Measurements from ENCODE around the gene HYI. TPM values are rescaled to one million over a fixed set of nuclear protein-coding genes. Genes with fewer than 3 reads are reported as not detected.

HYI gene
- total RNA-seq, 1 experiment from 2014 or later = 55.3 TPM

DNA sequence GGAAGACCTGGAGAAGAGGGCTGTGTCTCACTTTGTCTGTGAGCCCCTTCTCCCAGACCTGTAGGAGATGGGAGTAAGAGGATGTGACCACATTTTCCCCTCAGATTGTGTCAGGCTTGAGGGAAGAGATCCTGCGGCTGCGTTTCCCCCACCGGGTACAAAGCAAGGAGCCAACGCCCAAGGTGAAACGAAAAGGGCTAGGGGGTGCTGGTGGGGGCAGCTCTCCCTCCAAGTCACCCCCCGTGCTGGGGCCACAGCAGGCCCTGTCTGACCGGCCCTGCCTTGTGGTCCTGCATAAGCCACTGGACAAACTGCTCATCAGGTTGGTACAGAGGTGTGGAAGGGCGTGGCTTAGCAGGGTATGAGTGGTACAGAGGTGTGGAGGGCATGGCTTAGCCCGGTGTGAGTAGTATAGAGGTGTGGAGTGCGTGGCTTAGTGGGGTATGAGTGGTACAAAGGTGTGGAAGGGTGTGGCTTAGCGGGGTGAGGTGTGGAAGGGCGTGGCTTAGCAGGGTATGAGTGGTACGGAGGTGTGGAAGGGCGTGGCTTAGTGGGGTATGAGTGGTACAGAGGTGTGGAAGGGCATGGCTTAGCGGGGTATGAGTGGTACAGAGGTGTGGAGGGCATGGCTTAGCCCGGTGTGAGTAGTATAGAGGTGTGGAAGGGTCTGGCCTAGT lies 30.6 kb downstream of the HYI start:
- BruUV-seq (replicated peaks) = no TSS peak
- no peak overlapping the region for H3K4me3 ChIP-seq (ENCODE audit: low read depth in 2 of 2, low read length in 2 of 2)
- no peak overlapping the region for H3K27ac ChIP-seq (ENCODE audit: low read length)
- in situ Hi-C loops (cut with HindIII; ENCODE audit: low pct_unique_long_range_greater_than_20kb, low sequenced_read_pairs) = no loop called here
- H3K9me3 ChIP-seq (ENCODE audit: control insufficient read depth, insufficient read depth, low read depth, low read length) = no peaks in the 10 kb centered on the region
- H3K27me3 ChIP-seq (ENCODE audit: control insufficient read depth, insufficient read depth, low read length) = no peaks in the 10 kb centered on the region
- H3K36me3 ChIP-seq (ENCODE audit: control insufficient read depth, insufficient read depth, low read length) = peaks cover 2% of the 10 kb centered on the region; the same call in 1 of the 2 replicates
- intact Hi-C loops (cut with micrococcal nuclease; ENCODE audit: unreplicated experiment) = no loop called here
- DNase-seq (ENCODE audit: low read depth, low spot score) (no peak), ATAC-seq (no peak)
- no peak for TF ChIP-seq POLR2AphosphoS5 (IDR thresholded peaks at IDR 0.05; ENCODE audit: low read depth, low read length)
- TF ChIP-seq TCF7L2 (IDR thresholded peaks at IDR 0.05; ENCODE audit: low read depth, low read length) = no peak
- TF ChIP-seq CTCF (IDR thresholded peaks at IDR 0.05) = no peak
- CTCF ChIA-PET = no interaction called here
- H3K4me1 ChIP-seq (ENCODE audit: control insufficient read depth, insufficient read depth, low read length) = no peaks in the 10 kb centered on the region
- POLR2A ChIA-PET = no interaction called here

DNA sequence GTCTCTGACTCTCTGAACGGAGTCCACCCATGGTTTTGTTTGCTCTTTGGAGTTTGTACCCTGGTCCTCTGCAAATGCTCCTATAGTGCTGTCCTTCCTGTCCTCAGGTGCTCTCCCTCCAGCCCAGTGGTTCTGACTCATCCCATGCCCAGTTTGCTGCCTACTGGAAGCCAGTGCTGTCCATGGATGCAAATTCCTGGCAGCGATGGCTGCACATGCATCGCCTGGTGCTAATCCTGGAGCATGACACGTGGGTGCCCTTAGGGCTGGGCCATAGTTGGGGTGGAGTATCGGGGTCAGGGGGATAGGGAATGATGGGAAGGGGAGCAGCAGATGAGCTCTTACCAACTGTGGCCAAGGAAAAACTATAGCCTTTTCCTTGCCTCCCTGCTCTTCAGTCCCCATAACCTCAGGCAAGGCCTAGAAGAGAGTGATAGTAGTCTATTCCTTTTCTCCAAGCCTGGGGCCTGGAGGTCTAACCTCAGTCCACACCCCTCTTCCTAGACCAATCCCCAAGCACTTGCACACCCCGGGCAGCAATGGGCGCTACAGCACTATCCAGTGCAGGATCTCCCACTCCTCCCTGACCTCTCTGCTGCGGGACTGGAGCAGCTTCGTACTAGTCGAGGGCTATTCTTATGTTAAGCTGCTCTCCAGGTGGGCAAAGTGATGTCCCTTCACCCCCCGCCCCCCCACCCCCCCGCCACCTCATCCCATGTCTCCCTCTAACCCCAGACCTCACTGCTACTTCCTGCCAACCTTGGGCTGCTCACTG lies 31.6 kb downstream of the HYI start:
- in situ Hi-C loops (cut with HindIII; ENCODE audit: low pct_unique_long_range_greater_than_20kb, low sequenced_read_pairs) = no loop called here
- intact Hi-C loops (cut with micrococcal nuclease; ENCODE audit: unreplicated experiment) = no loop called here
- TF ChIP-seq CTCF (IDR thresholded peaks at IDR 0.05) (no peak), TCF7L2 (IDR thresholded peaks at IDR 0.05; ENCODE audit: low read depth, low read length) (no peak), SIN3A (IDR thresholded peaks at IDR 0.05; ENCODE audit: borderline replicate concordance, insufficient read depth, low read depth, low read length) (no peak), REST (IDR thresholded peaks at IDR 0.05; ENCODE audit: insufficient read depth in 1 of 2, low read depth in 2 of 2, low read length in 1 of 2) (no peak), POLR2AphosphoS5 (IDR thresholded peaks at IDR 0.05; ENCODE audit: low read depth, low read length) (no peak)
- no TSS peak for BruUV-seq (replicated peaks)
- H3K4me1 ChIP-seq (ENCODE audit: control insufficient read depth, insufficient read depth, low read length) = no peaks in the 10 kb centered on the region
- H3K9me3 ChIP-seq (ENCODE audit: control insufficient read depth, insufficient read depth, low read depth, low read length) = no peaks in the 10 kb centered on the region
- ATAC-seq (no peak), DNase-seq (ENCODE audit: low read depth, low spot score) (no peak)
- POLR2A ChIA-PET = no interaction called here
- peaks cover 3% of the 10 kb centered on the region; the same call in 1 of the 2 replicates for H3K36me3 ChIP-seq (ENCODE audit: control insufficient read depth, insufficient read depth, low read length)
- H3K27me3 ChIP-seq (ENCODE audit: control insufficient read depth, insufficient read depth, low read length) = no peaks in the 10 kb centered on the region
- CTCF ChIA-PET = no interaction called here
- no peak overlapping the region for H3K27ac ChIP-seq (ENCODE audit: low read length)
- no peak overlapping the region for H3K4me3 ChIP-seq (ENCODE audit: low read depth in 2 of 2, low read length in 2 of 2)
